GM12872 (cell line): Measurements from ENCODE around the gene TMEM250.

Experiments
- CTCF ChIP-seq: IDR thresholded peaks from 3 replicates; pipeline ENCODE4 v1.5.1; 2011; ENCODE audit warnings: low read depth, mild to moderate bottlenecking, low read length, moderate library complexity; ENCODE audit not compliant: insufficient read depth

The TMEM250 gene

GRCh38 chr9:136099542-136099941 is 19.1 kb downstream of the TMEM250 start:
- no peak for TF ChIP-seq CTCF

GRCh38 chr9:136098844-136099243 is 19.8 kb downstream of the TMEM250 start:
- TF ChIP-seq CTCF: no peak

- no peak for TF ChIP-seq CTCF
These were observed 20.5 kb downstream of the TMEM250 start for GRCh38 chr9:136098210-136098609.

- no peak for TF ChIP-seq CTCF
These were observed 22.1 kb downstream of the TMEM250 start for GRCh38 chr9:136096505-136097001.

GRCh38 chr9:136095070-136096058 is 23.3 kb downstream of the TMEM250 start, which contains the start of gene NACC2:
Gene NACC2 (minus strand): TSS chr9:136095289. CDS start chr9:136050521, 44,768 bp downstream.
- TF ChIP-seq CTCF: no peak

- TF ChIP-seq CTCF: no peak
These were observed 24.4 kb downstream of the TMEM250 start for GRCh38 chr9:136093995-136094881.
